Measurements from ENCODE around the gene CCNL2. TPM values are rescaled to one million over a fixed set of nuclear protein-coding genes. Genes with fewer than 3 reads are reported as not detected.
A peak's percentile ranks its signal among the peaks of the same experiment; 100 is the strongest.

The CCNL2 gene
- total RNA-seq, 4 donors from 2014 or later, result 311 to 362 (median 339) TPM

- Histone ChIP-seq H3K36me3 (no peaks in the 10 kb centered on the region), H3K27ac (peak overlapping the region; percentile 48 to 94 (median 80)), H3K9me3 (no peaks in the 10 kb centered on the region), H3K4me3 (no peak overlapping the region), H3K4me1 (peaks cover 0 to 76% (median 40%) of the 10 kb centered on the region in 4 donors), H3K27me3 (peaks cover 0 to 7% of the 10 kb centered on the region in 2 donors)
- WGBS, 2 donors, result 66 to 71% methylated on average over 12 of the region's 12 CpGs
- DNase-seq (ENCODE audit: low spot score in 2 of 2), result no peak
- TF ChIP-seq POLR2A (IDR thresholded peaks at IDR 0.05) (no peak), EP300 (IDR thresholded peaks at IDR 0.05) (no peak), CTCF (IDR thresholded peaks at IDR 0.05) (no peak)
Observed at GRCh38 chr1:1425426-1425752, 26.3 kb upstream of the CCNL2 start.

GRCh38 chr1:1424707-1425106 lies 25.6 kb upstream of the CCNL2 start:
- H3K36me3 ChIP-seq, result no peaks in the 10 kb centered on the region
- H3K27me3 ChIP-seq, result peaks cover 0 to 7% of the 10 kb centered on the region in 2 donors
- no peaks in the 10 kb centered on the region for H3K9me3 ChIP-seq
- H3K4me3 ChIP-seq, result no peak overlapping the region
- WGBS, 2 donors, result 70% methylated on average over 15 of the region's 15 CpGs
- TF ChIP-seq EP300 (IDR thresholded peaks at IDR 0.05) (peak; percentile 47 to 55), CTCF (IDR thresholded peaks at IDR 0.05) (no peak)
- H3K4me1 ChIP-seq, result peaks cover 0 to 73% (median 33%) of the 10 kb centered on the region in 4 donors
- H3K27ac ChIP-seq, result peak overlapping the region in 3 of 4 donors; percentile 68 to 94 (median 92)
- no peak for DNase-seq (ENCODE audit: low spot score in 2 of 2)

GRCh38 chr1:1423245-1423597 lies 24.1 kb upstream of the CCNL2 start:
- Histone ChIP-seq H3K36me3 (no peaks in the 10 kb centered on the region), H3K27me3 (peaks cover 0 to 7% of the 10 kb centered on the region in 2 donors), H3K27ac (peak overlapping the region; percentile 22 to 94 (median 81)), H3K9me3 (no peaks in the 10 kb centered on the region), H3K4me3 (no peak overlapping the region), H3K4me1 (peaks cover 0 to 73% (median 24%) of the 10 kb centered on the region in 4 donors)
- no peak for DNase-seq (ENCODE audit: low spot score in 2 of 2)
- no peak for TF ChIP-seq CTCF (IDR thresholded peaks at IDR 0.05)
- no peak for TF ChIP-seq EP300 (IDR thresholded peaks at IDR 0.05)
- no peak for TF ChIP-seq POLR2A (IDR thresholded peaks at IDR 0.05)
- WGBS, 2 donors, result 85 to 91% methylated on average over 7 of the region's 7 CpGs

- TF ChIP-seq EP300 (IDR thresholded peaks at IDR 0.05) (no peak), CTCF (IDR thresholded peaks at IDR 0.05) (no peak), POLR2A (IDR thresholded peaks at IDR 0.05) (no peak)
- H3K4me1 ChIP-seq, result peaks cover 0 to 76% (median 23%) of the 10 kb centered on the region in 4 donors
- 36 to 46% methylated on average over 27 to 29 of the region's 29 CpGs for WGBS, 2 donors
- H3K36me3 ChIP-seq, result no peaks in the 10 kb centered on the region
- DNase-seq (ENCODE audit: low spot score in 2 of 2), result no peak
- no peaks in the 10 kb centered on the region for H3K9me3 ChIP-seq
- peaks cover 0 to 7% of the 10 kb centered on the region in 2 donors for H3K27me3 ChIP-seq
- H3K27ac ChIP-seq, result peak overlapping the region; percentile 54 to 94 (median 81)
- no peak overlapping the region for H3K4me3 ChIP-seq
Observed at GRCh38 chr1:1422465-1423244, 23.5 kb upstream of the CCNL2 start.

GRCh38 chr1:1421907-1422464 lies 22.9 kb upstream of the CCNL2 start:
- Histone ChIP-seq H3K27me3 (peaks cover 0 to 7% of the 10 kb centered on the region in 2 donors), H3K27ac (peak overlapping the region; percentile 61 to 94 (median 81)), H3K4me3 (no peak overlapping the region), H3K4me1 (peaks cover 0 to 72% (median 23%) of the 10 kb centered on the region in 4 donors), H3K9me3 (no peaks in the 10 kb centered on the region), H3K36me3 (no peaks in the 10 kb centered on the region)
- TF ChIP-seq CTCF (IDR thresholded peaks at IDR 0.05) (no peak), POLR2A (IDR thresholded peaks at IDR 0.05) (no peak), EP300 (IDR thresholded peaks at IDR 0.05) (no peak)
- WGBS, 2 donors, result 81 to 89% methylated on average over 7 of the region's 7 CpGs
- DNase-seq (ENCODE audit: low spot score in 2 of 2), result no peak
